Measurements from ENCODE around the gene DNER.

GRCh38 chr2:229445019-229445418, 269.3 kb downstream of the DNER start:
- TF ChIP-seq, protein P1, sequence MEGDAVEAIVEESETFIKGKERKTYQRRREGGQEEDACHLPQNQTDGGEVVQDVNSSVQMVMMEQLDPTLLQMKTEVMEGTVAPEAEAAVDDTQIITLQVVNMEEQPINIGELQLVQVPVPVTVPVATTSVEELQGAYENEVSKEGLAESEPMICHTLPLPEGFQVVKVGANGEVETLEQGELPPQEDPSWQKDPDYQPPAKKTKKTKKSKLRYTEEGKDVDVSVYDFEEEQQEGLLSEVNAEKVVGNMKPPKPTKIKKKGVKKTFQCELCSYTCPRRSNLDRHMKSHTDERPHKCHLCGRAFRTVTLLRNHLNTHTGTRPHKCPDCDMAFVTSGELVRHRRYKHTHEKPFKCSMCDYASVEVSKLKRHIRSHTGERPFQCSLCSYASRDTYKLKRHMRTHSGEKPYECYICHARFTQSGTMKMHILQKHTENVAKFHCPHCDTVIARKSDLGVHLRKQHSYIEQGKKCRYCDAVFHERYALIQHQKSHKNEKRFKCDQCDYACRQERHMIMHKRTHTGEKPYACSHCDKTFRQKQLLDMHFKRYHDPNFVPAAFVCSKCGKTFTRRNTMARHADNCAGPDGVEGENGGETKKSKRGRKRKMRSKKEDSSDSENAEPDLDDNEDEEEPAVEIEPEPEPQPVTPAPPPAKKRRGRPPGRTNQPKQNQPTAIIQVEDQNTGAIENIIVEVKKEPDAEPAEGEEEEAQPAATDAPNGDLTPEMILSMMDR (IDR thresholded peaks at IDR 0.05) = peak in 2 of 4 experiments; percentile 10 to 15
- TF ChIP-seq POLR2A (IDR thresholded peaks at IDR 0.05) = peak in 1 of 2 donors; percentile 56
